ENCODE results near the gene SFMBT2.
"Not testable (repeated sequence)": the region's sequence is repeated elsewhere in the genome, so short reads cannot be mapped to it uniquely, and the experiment has no call there.

The SFMBT2 gene

DNA sequence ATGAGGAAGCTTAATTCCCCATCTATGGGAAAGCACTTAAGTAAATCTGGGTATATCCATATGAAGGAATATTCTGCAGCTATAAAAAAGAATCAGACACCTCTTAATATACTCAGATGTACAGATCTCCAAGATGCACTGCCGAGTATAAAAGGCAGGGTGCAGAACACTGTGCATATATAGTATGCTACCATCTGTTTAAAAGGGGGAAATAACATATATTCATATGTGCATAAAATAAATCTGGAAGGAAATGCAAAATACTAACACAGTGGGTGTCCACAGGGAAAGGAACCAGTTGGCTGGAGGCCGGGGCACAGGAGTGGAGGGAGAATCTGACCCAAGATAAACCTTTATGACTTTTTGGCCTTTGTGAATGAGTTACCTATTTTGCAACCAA is 201.4 kb downstream of the SFMBT2 start:
- DNase-seq: no peak

DNA sequence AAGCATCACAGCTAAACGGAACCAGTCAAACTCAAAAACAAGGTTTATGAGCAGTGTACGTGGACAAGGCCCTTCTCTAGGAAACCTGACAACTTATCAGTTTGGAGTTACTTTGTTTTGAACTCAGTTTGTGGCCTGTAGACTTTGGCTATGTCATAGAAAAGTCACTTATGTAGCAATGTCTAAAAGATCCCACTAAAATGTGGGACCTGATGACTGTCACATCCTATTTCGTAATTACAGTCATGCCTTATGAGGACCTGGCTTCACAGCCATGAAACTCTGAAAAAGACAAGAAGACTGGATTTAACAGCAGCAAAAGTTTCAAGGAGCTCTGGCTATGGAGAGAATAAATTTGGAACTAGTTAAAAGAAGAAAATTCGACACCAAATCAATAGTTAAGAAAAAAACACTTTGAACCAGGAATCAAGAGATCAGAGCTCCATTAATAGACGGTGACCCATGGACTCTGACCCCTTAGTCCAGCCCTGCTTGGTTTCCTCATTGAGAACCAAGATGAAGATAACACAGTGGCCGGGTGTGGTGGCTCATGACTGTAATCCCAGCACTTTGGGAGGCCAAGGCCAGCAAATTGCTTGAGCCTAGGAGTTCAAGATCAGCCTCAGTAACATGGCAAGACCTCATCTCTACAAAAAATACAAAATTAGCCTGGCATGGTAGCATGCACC is 204.3 kb downstream of the SFMBT2 start:
- no peak for DNase-seq

GRCh38 chr10:7205656-7206055 is 205.2 kb downstream of the SFMBT2 start:
- DNase-seq: no peak

GRCh38 chr10:7202793-7203355 is 208.0 kb downstream of the SFMBT2 start:
- no peak for DNase-seq

GRCh38 chr10:7199152-7199760 is 211.6 kb downstream of the SFMBT2 start:
- DNase-seq: no peak

DNA sequence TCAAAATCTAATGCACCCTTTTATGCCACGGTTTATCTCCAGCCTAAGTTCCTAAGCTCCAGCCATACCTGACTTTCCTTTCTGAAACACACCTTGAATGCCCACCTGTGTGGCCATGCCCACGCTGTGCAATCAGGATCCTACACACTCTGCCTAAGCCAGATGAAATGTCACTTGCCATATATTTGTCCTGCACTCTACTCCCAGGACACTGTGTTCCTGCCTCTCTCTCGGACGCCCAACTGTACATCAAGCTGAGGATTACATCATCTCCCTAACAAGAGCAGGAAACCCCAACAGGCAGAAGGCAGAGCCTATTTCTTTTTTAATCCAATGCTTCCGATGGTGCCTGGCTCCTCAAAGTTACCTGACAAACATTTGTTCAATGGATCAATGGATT is 214.6 kb downstream of the SFMBT2 start:
- no peak for DNase-seq

- no peak for DNase-seq
Measured at GRCh38 chr10:7195118-7195517, 215.7 kb downstream of the SFMBT2 start.

DNA sequence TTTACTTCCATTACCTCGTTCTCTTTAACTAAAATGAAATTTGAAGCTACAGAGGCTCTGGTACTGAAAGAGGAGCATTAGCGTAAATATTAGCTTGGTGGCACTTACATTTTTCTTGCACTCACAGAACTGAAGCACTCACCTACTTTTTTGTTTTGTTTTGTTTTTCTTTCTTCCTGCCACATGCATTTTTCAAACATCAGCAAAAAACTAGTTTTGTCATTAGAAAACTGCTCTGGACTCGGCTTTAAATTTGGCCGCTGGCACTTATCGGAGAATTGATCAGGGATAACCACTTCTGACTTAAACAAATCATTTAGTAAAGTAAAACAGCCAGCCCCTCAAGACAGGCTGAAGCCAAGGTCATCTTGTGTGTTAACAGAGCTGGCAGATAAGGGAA is 216.3 kb downstream of the SFMBT2 start:
- DNase-seq: no peak

DNA sequence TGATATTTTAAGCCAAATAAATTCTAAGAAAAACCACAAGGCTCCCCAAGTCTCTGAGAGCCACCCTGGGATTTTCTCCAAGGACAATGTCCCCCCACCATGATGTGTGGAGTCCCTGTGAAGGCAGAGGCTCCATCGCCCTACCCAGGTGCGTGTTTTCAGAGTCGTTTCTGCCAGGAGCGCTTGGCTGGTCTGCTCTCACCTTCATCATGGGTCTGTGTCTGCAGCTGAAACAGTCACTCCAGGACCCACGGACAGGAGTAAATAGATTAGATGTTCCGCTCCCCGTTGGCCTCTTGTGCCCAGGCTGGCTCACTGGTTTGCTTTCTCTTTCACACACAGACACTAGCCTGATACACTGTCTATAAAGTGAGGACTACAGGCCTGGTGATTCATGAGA is 217.5 kb downstream of the SFMBT2 start:
- no peak for DNase-seq

DNA sequence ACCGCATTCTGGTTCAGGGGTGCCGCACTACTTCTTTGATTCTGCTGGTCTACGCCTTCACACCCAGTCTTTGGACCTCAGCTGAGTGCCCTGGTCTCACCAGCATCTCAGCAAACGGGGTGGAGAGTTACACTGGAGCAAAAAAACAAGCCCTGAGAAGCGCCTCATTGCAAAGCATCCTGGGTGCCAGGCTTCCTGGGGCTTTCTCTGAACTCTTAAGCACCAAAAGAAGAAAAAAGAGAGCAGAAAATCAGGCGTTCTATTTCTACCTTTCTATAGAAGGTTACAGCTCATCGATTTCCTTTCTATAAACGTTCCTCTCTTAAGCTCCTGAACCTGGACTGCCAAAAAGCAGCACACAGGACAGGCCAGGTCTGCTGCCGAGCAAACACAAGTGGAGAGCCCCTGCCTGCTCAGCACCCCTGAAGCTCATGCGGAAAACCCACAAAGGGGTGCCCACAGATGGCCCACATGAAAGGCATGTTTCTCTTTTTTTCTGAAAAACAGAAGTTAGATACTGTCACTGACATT is 217.9 kb downstream of the SFMBT2 start:
- DNase-seq: no peak

DNA sequence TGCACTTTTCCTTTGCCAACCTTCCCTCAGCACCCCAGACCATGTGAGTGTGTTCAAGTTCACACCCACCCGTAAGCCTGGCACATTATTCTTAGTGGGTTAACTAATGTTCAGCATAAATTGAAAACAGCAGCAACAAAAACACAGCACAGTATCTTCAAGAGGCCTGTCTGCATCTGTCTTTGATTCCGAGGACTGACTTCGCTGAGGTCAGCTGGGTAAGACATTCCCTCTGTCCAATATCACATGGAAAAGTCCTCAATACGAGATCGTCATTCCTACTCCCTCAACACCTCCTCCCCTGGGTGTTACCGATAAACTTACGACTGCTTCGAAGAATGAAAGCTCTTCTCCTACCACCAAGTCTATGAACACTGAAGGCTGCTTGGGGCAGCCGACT is 218.8 kb downstream of the SFMBT2 start:
- DNase-seq: no peak

DNA sequence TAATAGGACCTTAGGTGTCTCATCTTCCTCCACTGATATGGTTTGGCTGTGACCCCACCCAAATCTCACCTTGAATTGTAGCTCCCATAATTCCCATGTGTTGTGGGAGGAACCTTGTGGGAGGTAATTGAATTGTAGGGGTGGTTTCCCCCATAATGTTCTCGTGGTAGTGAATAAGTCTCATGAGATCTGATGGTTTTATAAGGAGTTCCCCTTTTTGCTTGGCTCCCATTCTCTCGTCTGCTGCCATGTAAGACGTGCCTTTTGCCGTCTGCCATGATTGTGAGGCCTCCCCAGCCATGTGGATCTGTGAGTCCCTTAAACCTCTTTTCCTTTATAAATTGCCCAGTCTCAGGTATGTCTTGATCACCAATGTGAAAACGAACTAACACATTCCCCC is 220.1 kb downstream of the SFMBT2 start:
- not testable (repeated sequence) for DNase-seq

- no peak for DNase-seq
Measured at GRCh38 chr10:7189909-7190308, 220.9 kb downstream of the SFMBT2 start.

- DNase-seq: no peak
Measured at GRCh38 chr10:7188456-7189050, 222.3 kb downstream of the SFMBT2 start.

DNA sequence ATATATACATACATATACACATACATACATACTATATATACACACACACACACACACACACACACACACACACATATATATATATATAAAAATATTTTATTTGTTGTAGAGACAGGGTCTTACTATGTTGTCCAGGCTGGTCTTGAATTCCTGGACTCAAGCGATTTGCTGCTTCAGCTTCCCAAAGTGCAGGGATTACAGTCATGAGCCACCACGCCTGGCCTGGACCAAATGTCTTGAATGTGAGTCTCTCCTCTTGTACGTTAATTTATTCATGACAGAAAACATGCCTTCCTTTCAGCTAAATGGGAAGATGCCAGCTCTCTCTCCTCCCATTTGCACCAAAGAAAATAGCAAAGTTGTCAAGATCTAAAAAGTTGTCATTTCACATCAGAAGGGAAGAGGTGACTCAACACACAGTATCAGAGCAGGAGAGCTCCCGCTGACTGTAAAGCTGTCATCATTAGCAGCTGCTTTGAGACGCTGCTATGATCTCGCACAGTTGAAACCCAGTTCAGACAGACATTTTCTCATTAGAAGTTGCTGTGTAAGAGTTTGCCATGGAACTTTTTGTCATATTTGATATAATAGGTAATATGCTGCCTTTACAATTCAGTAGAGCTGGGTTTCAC is 224.3 kb downstream of the SFMBT2 start:
- DNase-seq: no peak

DNA sequence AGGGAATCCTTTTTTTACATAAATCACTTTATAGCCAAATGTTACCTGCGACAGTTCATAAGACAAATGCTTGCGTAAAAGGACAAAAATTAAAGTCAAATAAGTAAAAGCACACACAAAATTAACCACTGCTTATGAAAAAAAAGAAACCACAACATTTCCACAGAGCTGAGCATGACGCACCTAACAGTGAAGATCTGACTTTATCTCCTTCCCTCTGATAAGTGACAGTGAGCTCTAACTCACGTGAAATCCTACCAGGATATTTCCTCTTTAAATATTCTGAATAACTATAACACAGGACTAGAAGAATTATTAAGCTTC is 225.5 kb downstream of the SFMBT2 start:
- DNase-seq: no peak

- DNase-seq: no peak
Measured at GRCh38 chr10:7184660-7185366, 226.0 kb downstream of the SFMBT2 start.

DNA sequence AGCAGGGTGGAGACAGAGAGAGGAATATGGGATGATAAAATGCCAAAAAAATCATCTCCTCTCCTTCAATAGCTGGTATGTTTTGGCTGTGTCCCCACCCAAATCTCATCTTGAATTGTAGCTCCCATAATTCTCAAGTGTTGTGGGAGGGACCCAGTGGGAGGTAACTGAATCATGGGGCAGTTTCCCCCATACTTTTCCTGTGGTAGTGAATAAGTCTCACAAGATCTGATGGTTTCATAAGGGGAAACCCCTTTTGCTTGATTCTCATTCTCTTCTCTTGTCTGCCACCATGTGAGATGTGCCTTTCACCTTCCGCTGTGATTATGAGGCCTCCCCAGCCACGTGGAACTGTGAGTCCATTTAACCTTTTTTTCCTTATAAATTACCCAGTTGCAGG is 226.7 kb downstream of the SFMBT2 start:
- DNase-seq: not testable (repeated sequence)

DNA sequence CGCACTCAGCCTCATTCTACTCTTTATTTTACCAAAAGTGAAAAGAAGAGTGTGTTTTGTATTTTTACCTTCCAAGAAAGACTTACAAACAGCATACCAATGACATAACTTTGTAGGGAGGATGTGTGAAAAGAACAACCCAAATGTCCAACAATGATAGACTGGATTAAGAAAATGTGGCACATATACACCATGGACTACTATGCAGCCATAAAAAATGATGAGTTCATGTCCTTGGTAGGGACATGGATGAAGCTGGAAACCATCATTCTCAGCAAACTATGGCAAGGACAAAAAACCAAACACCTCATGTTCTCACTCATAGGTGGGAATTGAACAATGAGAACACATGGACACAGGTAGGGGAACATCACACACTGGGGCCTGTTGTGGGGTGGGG is 228.5 kb downstream of the SFMBT2 start:
- not testable (repeated sequence) for DNase-seq

GRCh38 chr10:7181420-7181819 is 229.4 kb downstream of the SFMBT2 start:
- DNase-seq: no peak

GRCh38 chr10:7179536-7179935 is 231.3 kb downstream of the SFMBT2 start:
- no peak for DNase-seq

DNA sequence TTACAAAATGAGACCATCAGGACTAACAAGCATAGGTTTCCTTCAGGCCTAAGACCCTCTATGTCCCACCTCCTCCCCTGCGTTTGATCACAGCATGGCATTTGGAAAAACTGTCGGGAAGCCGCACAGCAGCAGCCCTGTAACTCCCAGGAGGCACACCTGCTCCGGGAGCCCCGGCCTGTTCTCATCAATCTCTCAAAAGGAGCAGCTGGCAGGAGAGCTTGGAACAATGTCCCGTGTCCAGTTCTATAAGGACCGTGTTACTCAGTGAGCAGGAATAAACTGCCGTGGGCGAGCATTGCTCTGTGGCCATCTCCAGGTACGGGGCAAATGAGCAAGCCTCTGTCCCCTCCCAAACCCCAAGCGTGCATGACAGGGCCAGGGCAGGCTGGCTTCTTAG is 236.9 kb downstream of the SFMBT2 start:
- no peak for DNase-seq

GRCh38 chr10:7171825-7172224 is 239.0 kb downstream of the SFMBT2 start:
- no peak for DNase-seq

Measured in NCI-H1436 (cell line).